ENCODE data around the gene PTPA. TPM values are rescaled to one million over a fixed set of nuclear protein-coding genes. Genes with fewer than 3 reads are reported as not detected.
A peak's percentile ranks its signal among the peaks of the same experiment; 100 is the strongest.

PTPA gene
- total and polyA plus RNA-seq, 2 donors (not counting 1 experiment from before 2014, with no cell fraction given), result 35.0 to 73.9 TPM

DNA sequence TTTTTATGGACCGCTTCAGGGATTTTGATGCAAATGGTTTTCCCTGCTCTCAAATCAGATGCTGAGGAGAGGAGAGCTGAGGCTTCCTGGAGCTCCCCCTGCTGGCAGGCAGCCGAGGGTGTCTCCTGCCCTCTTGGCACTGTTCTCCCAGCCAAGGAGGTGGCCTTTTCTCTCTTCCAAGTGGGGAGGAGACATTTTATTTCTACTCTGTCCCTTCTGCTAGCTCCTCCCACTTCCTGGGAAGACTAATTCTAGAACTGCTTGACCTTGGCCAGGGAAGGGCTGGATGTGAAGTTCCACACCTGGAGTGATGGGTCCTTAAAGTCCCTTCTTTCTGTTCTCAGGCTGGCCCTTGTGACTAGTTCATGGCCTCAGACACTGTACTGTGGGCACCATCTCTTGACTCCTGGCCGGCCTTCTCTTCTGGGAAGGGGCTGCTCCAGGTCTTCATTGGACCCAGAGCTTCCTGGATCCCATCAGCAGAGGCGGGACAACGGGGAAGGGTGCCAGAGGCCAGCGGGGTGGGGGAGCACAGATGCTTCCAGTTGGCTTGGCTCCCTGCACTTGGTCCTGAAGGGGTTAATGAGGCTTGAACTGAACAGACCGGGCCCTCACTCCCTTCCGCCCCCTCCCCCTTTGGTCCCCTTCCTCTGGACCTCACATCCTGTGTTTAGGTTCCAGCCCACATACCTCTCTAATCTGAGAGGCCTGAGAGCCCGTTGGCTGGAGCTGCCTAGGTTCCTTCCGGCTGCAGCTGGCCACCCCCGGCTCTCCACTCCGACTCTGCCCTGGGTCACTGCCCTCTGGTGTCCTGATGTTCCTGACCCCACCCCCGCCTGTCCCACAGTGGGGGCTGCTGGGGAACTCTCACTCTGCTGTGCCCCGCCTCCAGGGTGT is 32.1 kb downstream of the PTPA start:
- peak; percentile 10 for ATAC-seq (ENCODE audit: low read depth)

More for the DNA sequence above, 32.1 kb downstream of the PTPA start:
- TF ChIP-seq EZH2 (IDR thresholded peaks at IDR 0.05; ENCODE audit: borderline replicate concordance, insufficient read depth, low read depth, low read length, poor library complexity, severe bottlenecking), result no peak
- TF ChIP-seq, protein P1, sequence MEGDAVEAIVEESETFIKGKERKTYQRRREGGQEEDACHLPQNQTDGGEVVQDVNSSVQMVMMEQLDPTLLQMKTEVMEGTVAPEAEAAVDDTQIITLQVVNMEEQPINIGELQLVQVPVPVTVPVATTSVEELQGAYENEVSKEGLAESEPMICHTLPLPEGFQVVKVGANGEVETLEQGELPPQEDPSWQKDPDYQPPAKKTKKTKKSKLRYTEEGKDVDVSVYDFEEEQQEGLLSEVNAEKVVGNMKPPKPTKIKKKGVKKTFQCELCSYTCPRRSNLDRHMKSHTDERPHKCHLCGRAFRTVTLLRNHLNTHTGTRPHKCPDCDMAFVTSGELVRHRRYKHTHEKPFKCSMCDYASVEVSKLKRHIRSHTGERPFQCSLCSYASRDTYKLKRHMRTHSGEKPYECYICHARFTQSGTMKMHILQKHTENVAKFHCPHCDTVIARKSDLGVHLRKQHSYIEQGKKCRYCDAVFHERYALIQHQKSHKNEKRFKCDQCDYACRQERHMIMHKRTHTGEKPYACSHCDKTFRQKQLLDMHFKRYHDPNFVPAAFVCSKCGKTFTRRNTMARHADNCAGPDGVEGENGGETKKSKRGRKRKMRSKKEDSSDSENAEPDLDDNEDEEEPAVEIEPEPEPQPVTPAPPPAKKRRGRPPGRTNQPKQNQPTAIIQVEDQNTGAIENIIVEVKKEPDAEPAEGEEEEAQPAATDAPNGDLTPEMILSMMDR (IDR thresholded peaks at IDR 0.05), result peak; percentile 97
- H3K9me3 ChIP-seq (ENCODE audit: control extremely low read depth in 1 of 3, control insufficient read depth in 2 of 3, insufficient read depth in 1 of 3, low read length in 2 of 3), result no peaks in the 10 kb centered on the region
- H3K27me3 ChIP-seq (replicated peaks in 1 of 4; ENCODE audit: control extremely low read depth in 1 of 4, control insufficient read depth in 3 of 4, insufficient read depth in 4 of 4, low read length in 3 of 4), result no peaks in the 10 kb centered on the region
- no peak overlapping the region for H3K27ac ChIP-seq (ENCODE audit: low read length in 2 of 2)
- H4K20me1 ChIP-seq (ENCODE audit: control insufficient read depth, insufficient read depth, low read length, poor library complexity, severe bottlenecking), result peaks cover 8% of the 10 kb centered on the region
- peak overlapping the region; percentile 94 for H3K4me2 ChIP-seq (replicated peaks; ENCODE audit: low read depth, low read length, poor library complexity, severe bottlenecking)
- peaks cover 44 to 50% of the 10 kb centered on the region in 2 donors for H3K4me1 ChIP-seq (ENCODE audit: control insufficient read depth in 2 of 2, insufficient read depth in 2 of 2, low read length in 2 of 2)
- peak; percentile 80 for DNase-seq
- Mint-ChIP-seq H3K27ac (peak overlapping the region; percentile 89), H3K4me1 (peaks cover 47% of the 10 kb centered on the region), H3K27me3 (no peaks in the 10 kb centered on the region), H3K4me3 (peak overlapping the region; percentile 90), H3K9me3 (ENCODE audit: insufficient read depth) (no peaks in the 10 kb centered on the region)
- intact Hi-C loops (cut with micrococcal nuclease), result no loop called here
- no peak overlapping the region for H3K4me3 ChIP-seq (ENCODE audit: control extremely low read depth in 1 of 5, extremely low read depth in 1 of 5, insufficient read depth in 1 of 5, low read depth in 2 of 5, low read length in 4 of 5)
- WGBS (ENCODE audit: insufficient coverage), result 70% methylated on average over 11 of the region's 14 CpGs
- ChIA-PET POLR2A (interaction anchor here (0.8 to 1.6 kb wide), 4 partner anchors 11 to 270 kb away, joined by 3 to 6 read pairs (median 4); partner anchors contain the start of gene IER5L), CTCF (interaction anchor here (0.7 to 18.9 kb wide), 35 partner anchors 10 to 641 kb away, joined by 3 to 382 read pairs (median 4); partner anchors contain the start of genes C9orf50, CRAT, IER5L and NTMT1)
- H3K9ac ChIP-seq (ENCODE audit: low read length), result no peak overlapping the region
- H3K79me2 ChIP-seq (ENCODE audit: control insufficient read depth, insufficient read depth, low read length), result peaks cover 35% of the 10 kb centered on the region
- no peak overlapping the region for H2AFZ ChIP-seq (ENCODE audit: insufficient read depth, low read depth, low read length, poor library complexity, severe bottlenecking)
- H3K36me3 ChIP-seq (replicated peaks in 1 of 2; ENCODE audit: control extremely low read depth in 1 of 2, control insufficient read depth in 1 of 2, extremely low read depth in 1 of 2, insufficient read depth in 2 of 2, low read length in 1 of 2), result peaks cover 0 to 42% of the 10 kb centered on the region in 2 experiments
